Endothelial cell of umbilical vein (primary cell): Measurements from ENCODE around the gene PILRA. TPM values are rescaled to one million over a fixed set of nuclear protein-coding genes. Genes with fewer than 3 reads are reported as not detected.

ENCODE experiments used
- BruUV-seq: library from RNA; stranded (reverse); fragments of 400-500 nt; replicated peaks from 2 replicates; lab custom pipeline; 2021; lab: Mats Ljungman, UMichigan
- CTCF ChIA-PET: fragments of 300-600, 350-600 bp; sonication (Branson Sonifier 250); formaldehyde crosslinking; loops from one replicate; lab custom pipeline; 2021; ENCODE audit warnings: antibody characterized with exemption, inconsistent platforms; lab: Charles Lee
- POLR2A ChIA-PET: fragments of 300-600, 350-600 bp; sonication (Branson Sonifier 250); formaldehyde crosslinking; loops from one replicate; lab custom pipeline; 2021; ENCODE audit warnings: antibody characterized with exemption, inconsistent platforms; lab: Charles Lee
- DNase-seq: peaks from one replicate; pipeline ENCODE4 v3.0.0-alpha.2; 2011; ENCODE audit warnings: low read depth, low spot score
- FAIRE-seq: peaks from 2 replicates; lab custom pipeline; 2011; peaks lifted over from hg19 to GRCh38; lab: Jason Lieb, UNC
- H2AFZ ChIP-seq: 2 replicates; pipeline ENCODE4 v1.6.0; 2012; ENCODE audit warnings: low read depth, low read length, control low read depth, inconsistent platforms
- H3K27ac ChIP-seq: 2 replicates; pipeline ENCODE4 v1.5.1; 2011; ENCODE audit warnings: low read depth, mild to moderate bottlenecking, control low read depth, low read length, moderate library complexity; ENCODE audit not compliant: insufficient read depth
- H3K27me3 ChIP-seq, 2 experiments: 2 replicates each; pipeline versions ENCODE4 v1.6.0 to v1.6.1; 2011; ENCODE audit warnings: low read length in 2 of 2, mixed read lengths in 1 of 2; ENCODE audit not compliant: control insufficient read depth in 2 of 2, insufficient read depth in 2 of 2
- H3K36me3 ChIP-seq, 2 experiments: 2 replicates in 1 of 2; 3 replicates in 1 of 2; pipeline ENCODE4 v1.5.1; 2011; ENCODE audit warnings: low read length in 2 of 2, mild to moderate bottlenecking in 1 of 2, moderate library complexity in 1 of 2; ENCODE audit not compliant: control insufficient read depth in 2 of 2, insufficient read depth in 2 of 2; ENCODE audit errors: extremely low read depth in 1 of 2
- H3K4me1 ChIP-seq: 3 replicates; pipeline ENCODE4 v1.5.1; 2011; ENCODE audit warnings: mild to moderate bottlenecking, low read length; ENCODE audit not compliant: control insufficient read depth, insufficient read depth; ENCODE audit errors: extremely low read depth
- H3K4me2 ChIP-seq: 2 replicates; pipeline ENCODE4 v1.6.1; 2011; ENCODE audit warnings: low read length, control low read depth, mixed read lengths; ENCODE audit not compliant: insufficient read depth
- H3K4me3 ChIP-seq, 3 experiments: fragments of 200-600 bp in 1 of 3; sonication (generic), shearing (Covaris generic) in 1 of 3; replicated peaks in 1 of 3; 2 replicates each; pipeline ENCODE4 v1.5.1; 2011 to 2016; ENCODE audit warnings: control low read depth in 3 of 3, low read length in 3 of 3, mild to moderate bottlenecking in 2 of 3, inconsistent platforms in 1 of 3, low read depth in 1 of 3, moderate library complexity in 1 of 3; ENCODE audit not compliant: insufficient read depth in 1 of 3
- H3K79me2 ChIP-seq: 2 replicates; pipeline ENCODE4 v1.6.0; 2012; ENCODE audit warnings: low read length, inconsistent platforms; ENCODE audit not compliant: control insufficient read depth, insufficient read depth
- H3K9ac ChIP-seq: replicated peaks from 2 replicates; pipeline ENCODE3; 2011; ENCODE audit warnings: low read length, control low read depth; ENCODE audit not compliant: insufficient read depth; ENCODE audit errors: extremely low read depth
- H3K9me1 ChIP-seq: replicated peaks from 3 replicates; pipeline ENCODE4 v1.6.0; 2011; ENCODE audit warnings: mild to moderate bottlenecking, low read length; ENCODE audit not compliant: control insufficient read depth, insufficient read depth; ENCODE audit errors: extremely low read depth
- H3K9me3 ChIP-seq: replicated peaks from 2 replicates; pipeline ENCODE4 v1.5.1; 2012; ENCODE audit warnings: low read length, inconsistent platforms; ENCODE audit not compliant: control insufficient read depth, insufficient read depth
- H4K20me1 ChIP-seq: replicated peaks from 2 replicates; pipeline ENCODE3; 2011; ENCODE audit warnings: mild to moderate bottlenecking, low read length; ENCODE audit not compliant: control insufficient read depth, insufficient read depth; ENCODE audit errors: extremely low read depth
- GATA2 ChIP-seq: IDR thresholded peaks from 2 replicates; pipeline ENCODE4 v1.7.0; 2011; ENCODE audit warnings: low read depth, mild to moderate bottlenecking, moderate library complexity, mixed read lengths, low read length; ENCODE audit not compliant: insufficient read length, insufficient read depth
- JUN ChIP-seq: IDR thresholded peaks from 2 replicates; pipeline ENCODE4 v1.6.1; 2011; ENCODE audit warnings: borderline replicate concordance, low read depth; ENCODE audit not compliant: insufficient read length, insufficient read depth
- POLR2A ChIP-seq: IDR thresholded peaks from 2 replicates; pipeline ENCODE4 v1.6.1; 2012; ENCODE audit warnings: low read depth, mild to moderate bottlenecking, control low read depth, low read length
- POLR2AphosphoS5 ChIP-seq: IDR thresholded peaks from 2 replicates; pipeline ENCODE4 v1.6.1; 2012; ENCODE audit warnings: low read depth, mild to moderate bottlenecking, control low read depth, low read length, moderate library complexity; ENCODE audit not compliant: insufficient read depth
- dilution Hi-C: fragments of 300-500 bp; cut with MboI; formaldehyde crosslinking; loops from one replicate; pipeline ENCODE4 v1.15.0; 2019; ENCODE audit warnings: low sequenced_read_pairs; ENCODE audit not compliant: extremely low pct_ligation_motif_present
- intact Hi-C: fragments of 100-400 bp; cut with micrococcal nuclease; formaldehyde crosslinking; loops from one replicate; pipeline ENCODE4 v1.10.0; 2022
- polyA plus RNA-seq, 4 experiments: library from polyadenylated mRNA; depleted of rRNA in 3 of 4; stranded (reverse) in 3 of 4; unstranded in 1 of 4; fragments of >200 nt; gene quantifications; 2 replicates each; pipeline versions ENCODE4 v1.2.1 to v1.2.3, GENCODE V29; 2011 to 2012; ENCODE audit warnings: missing spikeins in 1 of 4
- total RNA-seq: library from RNA; stranded (reverse); gene quantifications from 2 replicates; pipeline ENCODE4 v1.2.3, GENCODE V29; 2021
- TF ChIP-seq, protein P1 (sequence below): IDR thresholded peaks from 2 replicates; pipeline ENCODE4 v1.6.1; 2011; ENCODE audit not compliant: insufficient read depth, insufficient read length
- TF ChIP-seq, protein P2 (sequence below), 2 donors: IDR thresholded peaks; 1 replicate in 1 of 2; 2 replicates in 1 of 2; pipeline ENCODE4 v1.5.1; 2011; ENCODE audit warnings: low read length in 2 of 2, mild to moderate bottlenecking in 2 of 2, moderate library complexity in 2 of 2, control low read depth in 1 of 2, inconsistent platforms in 1 of 2, low read depth in 1 of 2; ENCODE audit not compliant: insufficient read depth in 1 of 2; ENCODE audit errors: extremely low read depth in 1 of 2

The PILRA gene
- total and polyA plus RNA-seq, 2 donors (not counting 3 experiments of a cell fraction or from before 2014, with no cell fraction given): 0.61 to 1.3 TPM

DNA sequence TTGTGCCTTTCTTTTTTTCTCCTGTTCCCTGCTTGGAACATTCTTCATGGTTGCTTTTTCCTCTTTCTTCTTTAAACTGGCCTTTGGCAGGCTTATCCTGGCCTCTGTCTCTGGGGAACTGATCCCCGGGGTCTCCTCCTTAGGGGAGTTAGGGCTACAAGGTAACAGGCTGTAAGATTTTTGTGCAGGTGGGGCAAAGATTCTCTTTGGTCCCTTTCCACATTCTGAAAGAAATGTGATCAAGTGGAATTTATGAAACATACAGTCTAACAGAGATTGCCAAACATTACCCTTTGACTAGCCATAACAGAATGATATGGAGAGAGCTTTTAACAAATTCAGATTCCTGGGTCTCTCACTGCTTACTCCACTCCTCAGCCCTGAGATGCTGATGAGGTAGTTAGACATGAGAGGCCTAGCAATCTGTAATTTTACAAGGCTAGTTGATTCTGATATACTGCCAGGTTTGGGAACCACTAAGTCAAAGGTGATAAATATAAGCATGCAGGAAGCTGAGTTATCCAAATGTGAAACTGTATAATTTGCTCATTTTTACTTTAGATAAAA, 46.5 kb downstream of the PILRA start:
- no TSS peak for BruUV-seq
- H3K9ac ChIP-seq: no peak overlapping the region
- ChIA-PET POLR2A (interaction anchor here (0.9 kb wide), 1 partner anchor 9 kb away, joined by 5 read pairs; the partner anchor contains the start of gene ZCWPW1), CTCF (interaction anchor here (4.1 kb wide), 1 partner anchor 12 kb away, joined by 19 read pairs; no protein-coding TSS in a partner anchor)
- no peaks in the 10 kb centered on the region for H4K20me1 ChIP-seq
- no peak overlapping the region for H3K4me2 ChIP-seq
- peaks cover 3 to 5% of the 10 kb centered on the region in 2 experiments for H3K27me3 ChIP-seq
- dilution Hi-C loops (no loop called here), intact Hi-C loops (no loop called here)
- no peaks in the 10 kb centered on the region for H3K36me3 ChIP-seq
- no peak overlapping the region for H2AFZ ChIP-seq
- H3K9me1 ChIP-seq: no peaks in the 10 kb centered on the region
- H3K9me3 ChIP-seq: no peaks in the 10 kb centered on the region
- DNase-seq: no peak
- FAIRE-seq: no peak
- H3K4me1 ChIP-seq: no peaks in the 10 kb centered on the region
- no peak overlapping the region for H3K27ac ChIP-seq
- TF ChIP-seq, protein P1, sequence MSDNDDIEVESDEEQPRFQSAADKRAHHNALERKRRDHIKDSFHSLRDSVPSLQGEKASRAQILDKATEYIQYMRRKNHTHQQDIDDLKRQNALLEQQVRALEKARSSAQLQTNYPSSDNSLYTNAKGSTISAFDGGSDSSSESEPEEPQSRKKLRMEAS: no peak
- TF ChIP-seq POLR2AphosphoS5 (no peak), GATA2 (no peak), JUN (no peak), POLR2A (no peak)
- TF ChIP-seq, protein P2, sequence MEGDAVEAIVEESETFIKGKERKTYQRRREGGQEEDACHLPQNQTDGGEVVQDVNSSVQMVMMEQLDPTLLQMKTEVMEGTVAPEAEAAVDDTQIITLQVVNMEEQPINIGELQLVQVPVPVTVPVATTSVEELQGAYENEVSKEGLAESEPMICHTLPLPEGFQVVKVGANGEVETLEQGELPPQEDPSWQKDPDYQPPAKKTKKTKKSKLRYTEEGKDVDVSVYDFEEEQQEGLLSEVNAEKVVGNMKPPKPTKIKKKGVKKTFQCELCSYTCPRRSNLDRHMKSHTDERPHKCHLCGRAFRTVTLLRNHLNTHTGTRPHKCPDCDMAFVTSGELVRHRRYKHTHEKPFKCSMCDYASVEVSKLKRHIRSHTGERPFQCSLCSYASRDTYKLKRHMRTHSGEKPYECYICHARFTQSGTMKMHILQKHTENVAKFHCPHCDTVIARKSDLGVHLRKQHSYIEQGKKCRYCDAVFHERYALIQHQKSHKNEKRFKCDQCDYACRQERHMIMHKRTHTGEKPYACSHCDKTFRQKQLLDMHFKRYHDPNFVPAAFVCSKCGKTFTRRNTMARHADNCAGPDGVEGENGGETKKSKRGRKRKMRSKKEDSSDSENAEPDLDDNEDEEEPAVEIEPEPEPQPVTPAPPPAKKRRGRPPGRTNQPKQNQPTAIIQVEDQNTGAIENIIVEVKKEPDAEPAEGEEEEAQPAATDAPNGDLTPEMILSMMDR (IDR thresholded peaks at IDR 0.05; ENCODE audit: extremely low read depth in 1 of 2, insufficient read depth in 1 of 2, low read depth in 1 of 2, low read length in 2 of 2): no peak
- no peak overlapping the region for H3K4me3 ChIP-seq
- H3K79me2 ChIP-seq: no peaks in the 10 kb centered on the region
